GM21367 (cell line): ENCODE measurements around the gene LGI2.
"Not testable (repeated sequence)": the region's sequence is repeated elsewhere in the genome, so short reads cannot be mapped to it uniquely, and the experiment has no call there.

ENCODE experiments used
- ATAC-seq: cut with Tn5 transposase; IDR thresholded peaks from one replicate; pipeline ENCODE4 v1.9.1; 2021; ENCODE audit not compliant: unreplicated experiment

Gene LGI2, protein sequence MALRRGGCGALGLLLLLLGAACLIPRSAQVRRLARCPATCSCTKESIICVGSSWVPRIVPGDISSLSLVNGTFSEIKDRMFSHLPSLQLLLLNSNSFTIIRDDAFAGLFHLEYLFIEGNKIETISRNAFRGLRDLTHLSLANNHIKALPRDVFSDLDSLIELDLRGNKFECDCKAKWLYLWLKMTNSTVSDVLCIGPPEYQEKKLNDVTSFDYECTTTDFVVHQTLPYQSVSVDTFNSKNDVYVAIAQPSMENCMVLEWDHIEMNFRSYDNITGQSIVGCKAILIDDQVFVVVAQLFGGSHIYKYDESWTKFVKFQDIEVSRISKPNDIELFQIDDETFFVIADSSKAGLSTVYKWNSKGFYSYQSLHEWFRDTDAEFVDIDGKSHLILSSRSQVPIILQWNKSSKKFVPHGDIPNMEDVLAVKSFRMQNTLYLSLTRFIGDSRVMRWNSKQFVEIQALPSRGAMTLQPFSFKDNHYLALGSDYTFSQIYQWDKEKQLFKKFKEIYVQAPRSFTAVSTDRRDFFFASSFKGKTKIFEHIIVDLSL

DNA sequence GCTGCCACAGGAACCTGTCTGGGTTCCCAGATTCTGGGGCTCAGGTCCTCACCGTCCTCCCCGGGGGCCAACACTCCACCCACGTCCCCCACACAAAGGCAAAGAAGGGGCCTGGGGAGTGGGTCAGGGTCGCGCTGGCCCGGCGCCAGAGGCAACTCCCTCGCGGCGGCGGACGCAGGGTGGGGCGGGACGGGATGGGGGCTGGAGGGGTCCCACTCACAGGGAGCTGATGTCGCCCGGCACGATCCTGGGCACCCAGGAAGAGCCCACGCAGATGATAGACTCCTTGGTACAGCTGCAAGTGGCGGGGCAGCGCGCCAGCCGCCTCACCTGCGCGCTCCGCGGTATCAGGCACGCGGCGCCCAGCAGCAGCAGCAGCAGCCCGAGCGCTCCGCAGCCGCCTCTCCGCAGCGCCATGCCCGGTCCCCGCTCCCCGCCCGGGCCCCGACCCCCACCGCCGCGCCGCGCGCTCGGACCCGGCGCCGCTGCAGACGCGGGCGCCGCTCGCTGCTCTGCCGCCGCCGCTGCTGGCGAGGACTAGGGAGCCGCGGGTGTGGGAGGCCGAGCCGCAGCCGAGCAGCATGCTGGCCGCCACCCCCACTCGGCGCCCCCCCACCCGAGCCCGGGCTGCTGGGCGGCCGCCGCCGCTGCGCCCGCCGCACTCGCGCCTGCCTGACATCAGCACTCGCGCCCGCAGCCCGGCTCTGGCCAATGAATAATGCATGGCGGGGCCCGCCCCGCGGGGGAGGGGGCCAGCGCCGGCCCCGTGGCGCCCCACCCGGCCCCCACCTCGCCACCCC is at the start of gene LGI2:
Gene LGI2, minus strand, starts transcription at position 670 of the 800 bp plus-strand sequence. Its CDS starts 253 bp downstream, at position 417.
- ATAC-seq, result no peak

DNA sequence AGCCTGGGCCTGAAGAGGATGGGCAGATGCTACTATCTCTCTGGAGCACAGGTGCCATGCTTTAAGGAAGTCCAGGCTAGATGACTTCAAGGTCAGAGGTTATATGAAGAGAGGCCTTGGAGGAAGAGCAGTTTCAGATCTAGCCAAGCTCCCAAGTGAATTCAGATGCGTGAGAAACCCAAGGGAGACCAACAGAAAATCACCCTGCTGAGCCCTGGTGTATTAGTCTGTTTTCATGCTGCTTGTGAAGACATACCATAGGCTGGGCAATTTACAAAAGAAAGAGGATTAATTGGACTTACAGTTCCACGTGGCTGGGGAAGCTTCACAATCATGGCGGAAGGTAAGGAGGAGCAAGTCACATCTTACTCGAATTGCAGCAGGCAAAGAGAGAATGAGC is 47.8 kb upstream of the LGI2 start:
- no peak for ATAC-seq

DNA sequence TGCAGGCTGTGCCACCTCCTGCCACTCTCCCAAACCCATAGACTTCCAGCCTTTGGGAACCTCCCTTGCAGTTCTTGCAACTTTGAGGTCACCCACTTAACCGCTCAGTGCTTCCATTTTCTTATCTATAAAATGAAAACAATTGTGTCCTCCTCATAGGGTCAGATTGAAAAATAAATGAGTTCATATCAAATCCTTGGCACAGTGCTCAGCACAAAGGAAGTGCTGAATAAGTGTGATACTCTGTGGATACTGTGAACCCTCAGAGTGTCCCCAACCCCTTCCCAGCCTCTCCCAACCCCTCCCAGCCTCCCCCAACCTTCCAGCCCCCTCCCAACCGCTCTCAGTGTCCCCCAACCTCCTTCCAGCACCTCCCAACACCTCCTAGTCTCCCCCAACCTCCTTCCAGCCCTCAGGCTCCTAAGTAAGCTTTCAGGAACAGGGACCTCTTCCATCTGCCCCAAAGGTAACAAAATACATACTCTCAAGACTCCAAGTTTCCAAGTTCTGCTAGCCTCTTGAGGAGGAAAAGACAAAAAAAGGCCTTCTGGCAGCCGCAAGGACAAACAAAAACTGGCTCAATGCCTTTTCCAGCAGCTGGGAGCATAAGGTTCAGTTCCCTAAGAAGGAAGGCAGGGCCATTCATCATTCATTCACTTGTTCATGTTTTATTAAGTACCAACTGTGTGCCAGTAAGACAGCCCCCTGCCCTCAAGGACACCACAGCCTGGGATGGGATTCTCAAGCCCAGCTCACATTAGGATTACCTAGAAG is 46.1 kb upstream of the LGI2 start:
- ATAC-seq, result no peak

DNA sequence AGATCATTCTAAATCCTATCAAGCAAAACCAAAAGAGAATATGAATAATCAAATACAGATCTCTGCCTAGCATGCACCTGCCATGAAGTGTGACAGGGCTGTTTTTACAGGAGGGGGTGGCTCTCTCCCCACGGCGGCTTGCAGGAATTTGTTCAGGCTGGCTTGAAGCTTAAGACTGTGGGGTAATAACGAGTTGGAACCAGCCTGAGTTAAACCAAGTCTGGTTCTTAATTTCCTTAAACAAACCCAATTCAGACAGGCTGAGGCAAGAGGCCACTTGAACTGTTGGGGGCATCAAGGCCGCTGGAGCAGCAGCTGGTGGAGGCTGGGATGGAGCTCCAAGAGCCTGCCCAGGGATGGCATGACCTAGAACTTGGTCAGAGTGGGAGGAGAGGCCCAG is 45.1 kb upstream of the LGI2 start:
- ATAC-seq, result no peak

DNA sequence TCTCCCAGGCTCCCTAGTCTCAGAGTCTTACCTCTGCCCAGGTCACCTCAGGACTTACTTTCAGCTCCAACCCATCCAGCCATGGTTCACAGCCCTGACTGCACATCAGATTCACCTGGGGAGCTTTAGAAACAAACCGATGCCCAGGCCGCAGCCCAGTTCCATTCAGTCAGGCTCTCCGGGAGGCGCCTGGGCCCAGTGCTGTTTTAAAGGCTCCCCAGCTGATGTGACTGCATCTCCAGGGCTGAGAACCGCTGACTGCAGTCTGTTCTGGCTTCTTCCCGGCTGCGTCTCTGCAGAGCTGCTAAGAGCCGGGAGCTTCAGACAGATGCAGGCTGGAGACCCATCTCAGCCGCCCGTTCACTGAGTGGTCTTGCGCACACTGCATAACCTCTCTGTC is 44.4 kb upstream of the LGI2 start:
- no peak for ATAC-seq

DNA sequence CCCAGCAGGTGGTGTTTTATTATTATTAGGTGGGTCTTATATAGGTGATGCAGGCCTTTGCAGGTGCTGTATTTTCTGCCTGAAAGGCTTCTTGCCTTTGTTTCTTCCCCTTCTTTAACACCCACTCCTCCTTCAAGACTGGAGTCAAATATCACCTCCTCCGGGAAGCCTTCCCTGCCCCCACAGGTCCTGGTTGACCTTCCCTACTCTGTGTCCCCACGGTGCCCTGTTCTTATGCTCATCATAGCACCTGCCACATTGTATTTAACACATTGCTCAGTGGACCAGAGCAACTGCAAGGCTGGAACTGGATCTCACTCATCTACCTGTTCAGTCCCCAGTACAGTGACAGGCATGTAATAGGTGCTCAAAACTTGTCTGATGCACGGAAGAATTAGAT is 39.8 kb upstream of the LGI2 start:
- no peak for ATAC-seq

DNA sequence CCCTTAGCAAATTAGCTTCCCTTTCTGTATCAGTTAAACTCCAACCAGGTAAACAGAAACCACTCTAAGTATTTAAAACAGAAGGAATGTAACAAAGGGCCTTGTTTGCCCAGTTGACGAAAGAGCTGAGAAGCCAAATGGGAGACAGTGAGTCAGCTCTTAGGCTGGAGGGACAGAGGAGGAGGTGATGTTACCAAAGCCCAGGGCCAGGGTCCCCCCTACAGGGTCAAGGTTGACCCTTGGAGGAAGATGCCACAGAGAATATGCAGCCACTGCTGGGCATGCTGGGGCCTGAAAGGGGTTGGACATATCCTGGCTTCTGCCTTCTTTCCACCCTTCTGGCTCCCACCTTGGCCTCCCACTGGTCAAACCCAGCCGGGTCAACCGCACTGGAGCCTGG is 38.3 kb upstream of the LGI2 start:
- no peak for ATAC-seq

DNA sequence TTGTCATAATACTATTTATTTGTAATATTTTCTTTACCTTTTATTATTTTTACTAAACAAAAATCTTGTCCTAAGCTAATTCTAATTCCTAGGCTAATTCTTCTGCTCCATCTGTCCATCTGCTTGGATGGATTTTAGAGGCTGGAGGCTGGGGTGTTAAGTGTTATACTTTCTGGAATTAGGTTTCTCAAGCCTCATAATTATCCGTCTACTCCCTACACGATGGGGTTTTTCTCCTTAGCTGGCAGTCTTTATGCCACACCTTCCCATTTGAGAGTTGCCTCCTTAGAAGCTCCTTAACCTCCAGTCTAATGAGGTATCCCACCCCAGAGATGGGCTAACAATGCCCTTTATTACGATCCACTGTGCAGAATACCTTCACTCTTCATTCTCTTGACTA is 37.6 kb upstream of the LGI2 start:
- no peak for ATAC-seq

DNA sequence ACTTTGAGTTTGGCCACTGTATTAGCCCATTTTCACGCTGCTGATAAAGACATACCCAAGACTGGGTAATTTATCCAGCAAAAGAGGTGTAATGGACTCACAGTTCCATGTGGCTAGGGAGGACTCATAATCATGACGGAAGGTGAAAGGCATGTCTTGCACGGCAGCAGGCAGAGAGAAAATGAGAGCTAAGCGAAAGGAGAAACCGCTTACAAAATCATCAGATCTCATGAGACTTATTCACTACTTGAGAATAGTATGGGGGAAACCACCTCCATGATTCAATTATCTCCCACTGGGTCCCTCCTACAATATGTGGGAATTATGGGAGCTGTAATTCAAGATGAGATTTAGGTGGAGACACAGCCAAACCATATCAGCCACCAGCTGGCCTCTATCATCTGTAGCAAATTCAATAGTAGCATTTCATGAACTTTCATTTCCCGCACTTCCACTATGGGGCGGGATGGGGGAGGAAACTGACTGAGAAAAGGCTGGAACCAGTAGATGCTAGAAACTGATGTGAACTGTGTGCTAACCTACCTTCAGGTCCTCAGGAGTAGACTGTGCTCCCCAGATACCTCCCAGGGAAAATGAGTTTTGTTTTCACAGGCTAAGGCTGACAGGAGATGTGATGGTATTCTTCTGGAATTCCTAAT is 35.3 kb upstream of the LGI2 start:
- no peak for ATAC-seq

DNA sequence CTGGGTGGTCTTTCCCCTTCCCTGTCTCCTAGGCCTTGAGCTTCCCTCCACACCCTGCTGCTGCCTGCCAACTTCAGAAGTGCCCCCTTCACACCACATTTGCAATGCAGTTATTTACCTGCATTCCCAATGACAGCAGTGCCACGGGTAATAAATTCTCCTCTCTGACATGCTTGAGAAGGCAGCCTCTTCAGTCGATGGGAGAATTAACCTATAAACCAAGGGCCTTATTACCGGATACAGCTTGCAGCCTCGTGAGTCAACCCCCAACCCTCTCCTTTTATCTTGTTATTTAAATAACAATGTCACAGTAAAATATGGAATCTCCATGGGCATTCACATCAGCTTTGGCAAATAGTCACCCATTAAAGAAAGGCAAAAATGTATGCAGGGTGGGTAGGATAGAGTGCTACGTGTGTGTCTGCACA is 34.7 kb upstream of the LGI2 start:
- no peak for ATAC-seq

DNA sequence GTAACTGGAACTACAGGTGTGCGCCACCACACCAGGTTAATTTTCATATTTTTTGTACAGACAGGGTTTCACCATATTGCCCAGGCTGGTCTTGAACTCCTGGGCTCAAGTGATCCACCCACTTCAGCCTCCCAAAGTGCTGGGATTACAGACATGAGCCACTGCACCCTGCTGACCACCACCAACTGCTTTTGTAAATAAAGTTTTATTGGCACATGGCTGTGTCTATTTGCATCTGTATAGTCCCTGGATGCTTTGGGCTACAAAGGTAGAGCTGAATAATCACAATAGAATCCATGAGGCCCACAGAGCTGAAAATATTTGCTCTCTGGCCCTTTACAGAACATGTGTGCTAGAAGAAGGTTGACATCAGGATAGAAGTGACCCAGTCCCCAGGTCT is 33.7 kb upstream of the LGI2 start:
- not testable (repeated sequence) for ATAC-seq

DNA sequence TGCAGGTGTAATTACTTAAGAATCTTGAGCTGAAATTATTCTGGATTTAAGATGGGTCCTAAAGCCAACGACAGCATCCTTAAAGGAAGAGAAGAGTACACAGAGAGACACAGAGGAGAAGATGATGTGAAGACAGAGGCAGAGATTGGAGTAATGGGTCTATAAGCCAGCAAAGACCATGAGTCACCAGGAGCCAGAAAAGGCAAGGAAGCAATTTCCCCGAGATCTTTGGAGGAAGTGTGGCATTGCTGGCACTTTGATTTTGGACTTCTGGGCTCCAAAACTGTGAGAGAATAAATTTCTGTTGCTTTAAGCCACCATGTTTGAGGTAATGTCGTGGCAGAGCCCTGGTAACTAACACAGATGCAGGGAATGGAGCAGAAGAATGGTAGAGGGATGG is 32.4 kb upstream of the LGI2 start:
- no peak for ATAC-seq

DNA sequence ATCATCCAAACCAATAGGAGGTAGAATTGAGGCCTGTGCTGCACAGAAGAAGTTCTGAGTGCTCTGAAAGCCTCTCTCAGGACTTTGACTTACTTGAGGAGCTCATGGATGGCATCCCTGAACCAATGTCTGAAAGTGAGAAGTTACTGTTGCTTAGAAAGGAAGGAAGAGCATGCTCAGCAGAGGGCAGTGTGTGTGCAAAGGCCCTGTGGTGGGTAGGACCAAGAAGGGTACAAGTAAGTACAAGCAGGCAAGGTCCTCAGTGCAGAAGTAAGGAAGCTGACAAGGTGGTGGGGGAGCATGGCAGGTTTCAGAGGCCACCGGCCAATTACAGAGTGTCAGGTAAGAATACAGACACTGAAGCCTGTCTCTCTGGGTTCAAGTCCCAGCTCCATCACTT is 31.4 kb upstream of the LGI2 start:
- ATAC-seq, result no peak

DNA sequence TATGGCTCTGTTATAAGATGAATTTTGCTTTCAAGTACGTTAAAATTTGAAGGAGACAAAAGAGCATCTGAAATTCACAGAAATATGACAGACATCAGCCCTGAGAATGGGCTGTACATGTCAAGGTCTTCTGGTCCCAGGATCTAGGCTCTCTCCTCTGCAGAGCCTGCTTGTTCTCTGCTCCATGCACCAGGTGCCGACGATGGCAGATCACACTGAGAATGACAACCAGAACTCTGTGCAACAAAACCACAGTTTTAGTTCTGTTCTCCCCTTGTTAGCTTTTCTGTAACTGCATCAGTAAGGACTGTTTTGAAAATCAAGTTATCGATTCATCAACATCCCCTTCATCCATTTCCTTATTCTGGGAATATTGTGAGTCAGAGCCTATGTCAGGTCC is 30.9 kb upstream of the LGI2 start:
- no peak for ATAC-seq

DNA sequence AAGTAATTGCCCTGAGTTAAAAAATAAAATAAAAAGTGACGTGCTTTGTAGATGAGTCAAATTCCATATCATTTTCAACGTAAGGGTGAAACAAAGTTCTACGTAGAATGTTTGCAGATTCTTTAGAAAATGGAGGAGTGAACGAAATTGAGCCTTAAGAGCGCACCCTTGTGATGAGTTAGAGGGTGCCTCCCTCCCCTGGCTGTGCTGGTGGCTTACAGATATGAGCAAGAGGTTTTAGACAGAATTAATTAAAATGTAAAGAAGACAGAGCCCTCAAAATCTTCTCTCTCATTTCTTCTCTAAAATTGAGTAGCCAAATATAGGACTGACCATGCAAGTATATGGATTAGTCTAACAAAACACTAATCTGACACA is 30.2 kb upstream of the LGI2 start:
- ATAC-seq, result no peak

DNA sequence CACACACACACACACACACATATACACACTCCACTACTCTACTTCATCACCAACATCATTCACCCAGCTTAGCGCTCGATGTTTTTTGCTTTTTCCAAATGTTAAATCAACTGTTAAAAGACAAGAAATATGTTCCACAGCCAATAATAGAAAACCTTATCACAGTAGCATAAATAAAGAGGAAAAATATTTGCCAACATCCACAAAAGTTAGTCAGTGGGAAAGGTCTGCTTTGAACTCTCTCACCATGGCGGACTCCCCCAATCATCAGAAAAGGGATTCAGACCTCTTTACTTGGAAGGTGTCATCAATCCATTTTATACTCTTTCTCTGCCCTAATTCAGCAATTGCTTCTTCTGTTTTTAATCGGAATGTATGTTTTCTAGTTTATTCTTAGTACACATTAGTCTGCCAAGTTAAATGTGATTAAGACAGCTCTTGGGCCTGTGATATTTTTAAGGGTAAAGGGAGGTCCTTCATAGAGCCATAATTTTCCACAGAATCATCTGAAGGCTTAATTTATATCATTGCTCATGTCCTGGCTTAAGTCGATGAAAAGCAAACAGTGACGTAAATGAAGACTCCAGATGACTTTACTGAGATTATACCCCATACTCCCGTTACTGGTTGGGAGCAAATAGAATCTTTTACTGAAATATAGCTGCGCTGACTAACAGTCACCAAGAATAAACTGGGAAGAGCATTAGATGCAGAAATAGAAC is 29.7 kb upstream of the LGI2 start:
- no peak for ATAC-seq

DNA sequence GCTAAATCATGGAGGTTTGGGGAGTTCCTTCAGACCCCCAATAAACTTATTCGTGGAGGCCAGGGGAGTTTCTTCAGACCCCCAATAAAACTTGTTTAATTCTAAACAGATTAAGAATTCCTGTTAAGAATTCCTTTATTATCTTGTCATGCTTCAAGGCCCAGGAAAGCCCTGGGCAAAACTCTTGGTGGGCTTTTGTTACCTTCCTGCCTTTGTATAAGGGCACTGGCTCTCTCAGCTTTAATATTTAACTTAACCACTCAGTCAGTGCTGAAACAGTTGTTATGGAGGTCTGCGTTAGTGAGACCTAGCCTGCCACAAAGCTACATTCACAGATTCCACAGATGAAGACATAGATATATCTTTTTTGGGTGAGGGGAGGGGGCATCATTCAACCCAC is 29.0 kb upstream of the LGI2 start:
- ATAC-seq, result no peak

DNA sequence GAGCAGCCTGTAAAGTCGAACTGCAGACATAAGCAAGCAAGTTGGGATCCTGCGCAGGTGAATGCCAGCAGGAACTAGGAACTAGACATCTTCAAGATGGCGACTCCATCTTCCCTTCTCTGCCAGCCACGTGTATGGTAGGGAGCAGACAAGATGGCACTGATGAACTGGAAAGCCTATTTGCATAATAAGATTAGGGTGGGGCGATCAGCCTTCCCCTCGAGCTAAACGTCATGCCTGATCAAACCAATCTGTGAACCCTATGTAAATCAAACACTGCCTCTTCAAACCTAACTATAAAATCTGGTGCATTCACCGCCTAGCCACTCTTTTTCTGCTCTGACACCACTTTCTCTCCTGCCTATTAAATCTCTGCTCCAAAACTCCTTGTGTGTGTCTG is 28.1 kb upstream of the LGI2 start:
- no peak for ATAC-seq

DNA sequence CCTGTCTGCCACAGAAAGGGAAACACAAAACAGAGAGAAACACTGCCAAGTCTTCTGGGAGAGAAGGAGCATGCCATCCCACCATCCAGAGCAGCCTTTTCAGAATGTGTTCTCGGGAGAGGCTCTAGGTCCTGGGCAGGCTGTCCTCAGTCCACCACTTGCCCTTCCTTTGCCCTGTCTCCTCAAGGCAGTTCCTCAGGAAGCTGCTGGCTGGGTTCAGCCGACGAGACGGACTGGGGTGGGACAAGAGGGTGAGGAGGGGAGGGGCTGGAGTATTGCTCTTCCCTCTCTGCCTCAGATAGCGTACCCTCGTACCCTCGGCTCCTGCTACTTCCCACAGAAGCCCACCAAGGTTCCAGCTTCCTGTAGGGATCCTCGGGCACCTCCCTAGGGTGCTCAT is 26.6 kb upstream of the LGI2 start:
- ATAC-seq, result no peak

DNA sequence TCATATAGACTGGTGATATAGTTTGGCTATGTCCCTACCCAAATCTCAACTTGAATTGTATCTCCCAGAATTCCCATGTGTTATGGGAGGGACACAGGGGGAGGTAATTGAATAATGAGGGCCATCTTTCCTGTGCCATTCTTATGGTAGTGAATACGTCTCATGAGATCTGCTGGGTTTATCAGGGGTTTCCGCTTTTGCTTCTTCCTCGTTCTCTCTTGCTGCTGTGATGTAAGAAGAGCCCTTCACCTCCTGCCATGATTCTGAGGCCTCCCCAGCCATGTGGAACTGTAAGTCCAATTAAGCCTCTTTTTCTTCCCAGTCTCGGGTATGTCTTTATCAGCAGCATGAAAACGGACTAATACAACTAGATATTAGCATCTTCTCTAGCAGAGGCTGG is 21.3 kb upstream of the LGI2 start:
- ATAC-seq, result not testable (repeated sequence)
